ENCODE data around the gene SSC5D.

SSC5D gene

GRCh38 chr19:55474269-55475265, 13.7 kb upstream of the SSC5D start:
- DNase-seq = no peak

GRCh38 chr19:55476100-55476775, 12.0 kb upstream of the SSC5D start, which contains the start of gene ZNF628:
ZNF628 (plus strand) TSS chr19:55476617; CDS start chr19:55479911, 3,294 bp downstream.
- DNase-seq = peak; percentile 99

GRCh38 chr19:55477905-55478304, 10.3 kb upstream of the SSC5D start:
- no peak for DNase-seq

- no peak for DNase-seq
These were observed 9.9 kb upstream of the SSC5D start for GRCh38 chr19:55478364-55478763.

GRCh38 chr19:55479045-55479444, 9.2 kb upstream of the SSC5D start:
- no peak for DNase-seq

- no peak for DNase-seq
These were observed 8.6 kb upstream of the SSC5D start for GRCh38 chr19:55479451-55480230.

GRCh38 chr19:55481148-55481793, 7.0 kb upstream of the SSC5D start:
- DNase-seq = no peak

- no peak for DNase-seq
These were observed 6.5 kb upstream of the SSC5D start for GRCh38 chr19:55481794-55482155.

- no peak for DNase-seq
These were observed 5.9 kb upstream of the SSC5D start for GRCh38 chr19:55482156-55482961.

- no peak for DNase-seq
These were observed 5.1 kb upstream of the SSC5D start for GRCh38 chr19:55482967-55483705.

- no peak for DNase-seq
These were observed 4.3 kb upstream of the SSC5D start for GRCh38 chr19:55483706-55484592.

GRCh38 chr19:55484593-55485438, 3.4 kb upstream of the SSC5D start, which contains the start of gene NAT14:
NAT14 (plus strand) TSS chr19:55485188; CDS start chr19:55485709, 521 bp downstream.
- peak; percentile 75 for DNase-seq

GRCh38 chr19:55485439-55486011, 2.7 kb upstream of the SSC5D start:
- no peak for DNase-seq

GRCh38 chr19:55486043-55486970, 1.9 kb upstream of the SSC5D start:
- no peak for DNase-seq

- no peak for DNase-seq
These were observed 989 bp upstream of the SSC5D start for GRCh38 chr19:55486971-55487923.
